ENCODE results near the gene PRKG1. TPM values are rescaled to one million over a fixed set of nuclear protein-coding genes. Genes with fewer than 3 reads are reported as not detected.

PRKG1 gene
- total RNA-seq, 2 donors from 2014 or later = 17.2 TPM

DNA sequence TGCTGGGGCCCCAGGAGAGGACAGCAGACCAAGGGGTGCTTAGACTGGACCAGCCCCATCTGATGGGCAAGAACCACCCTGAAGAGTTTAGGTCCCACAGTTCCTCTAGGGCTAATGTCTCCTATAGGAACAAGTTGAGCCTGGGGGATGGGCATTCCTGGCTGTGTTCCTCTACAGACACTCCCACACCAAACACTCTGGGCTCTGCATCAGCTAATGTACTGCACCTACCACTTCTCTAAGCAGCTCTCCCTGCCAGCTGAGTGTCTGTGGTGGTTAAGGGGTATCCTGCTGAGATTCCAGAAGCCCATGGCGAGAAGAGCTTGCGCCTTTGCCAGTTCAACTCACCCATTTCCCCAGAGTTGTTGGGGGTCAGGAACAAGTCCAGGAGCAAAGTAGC lies 909.2 kb downstream of the PRKG1 start:
- DNase-seq (no peak), ATAC-seq (no peak)
- intact Hi-C loops (cut with DNase I, micrococcal nuclease) = no loop called here

DNA sequence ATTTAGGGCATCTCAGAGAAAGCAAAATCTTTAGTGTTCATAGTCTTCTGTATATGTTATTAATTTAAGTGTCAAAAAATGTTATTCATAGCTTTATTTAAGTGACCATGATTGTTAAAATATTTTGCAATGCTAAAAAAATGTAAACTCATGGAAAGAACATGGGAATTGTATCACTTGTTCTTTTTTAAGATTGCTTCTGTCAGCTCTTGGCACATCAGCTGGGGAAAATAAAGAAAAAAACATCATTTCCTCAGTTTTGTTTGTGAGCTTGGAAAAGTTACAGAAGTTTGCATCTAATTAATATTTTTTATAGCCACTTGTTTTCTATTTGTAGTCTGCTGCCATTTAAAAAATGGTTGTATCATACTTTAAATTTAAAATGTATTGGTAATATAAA lies 911.0 kb downstream of the PRKG1 start:
- ATAC-seq = no peak
- DNase-seq = no peak
- intact Hi-C loops (cut with DNase I, micrococcal nuclease) = no loop called here

DNA sequence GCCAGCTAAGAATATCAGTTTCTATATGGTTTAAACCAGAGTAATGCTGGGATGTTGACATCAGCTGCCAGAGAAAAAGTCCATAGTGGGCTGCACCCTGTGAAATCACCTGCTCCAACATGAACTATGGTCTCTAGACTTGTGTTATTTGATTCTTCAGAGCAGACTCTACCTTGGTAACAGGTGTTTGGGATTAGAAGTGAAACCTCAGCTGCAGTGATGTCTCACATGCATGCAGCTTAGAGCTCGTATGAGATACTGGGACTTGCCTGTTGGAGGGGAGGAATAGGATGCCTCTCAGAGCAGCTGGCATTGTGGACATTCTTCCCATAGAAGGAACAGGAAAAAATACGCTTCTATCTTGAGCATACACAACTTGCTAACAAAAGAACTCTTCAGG lies 912.2 kb downstream of the PRKG1 start:
- ATAC-seq = no peak

DNA sequence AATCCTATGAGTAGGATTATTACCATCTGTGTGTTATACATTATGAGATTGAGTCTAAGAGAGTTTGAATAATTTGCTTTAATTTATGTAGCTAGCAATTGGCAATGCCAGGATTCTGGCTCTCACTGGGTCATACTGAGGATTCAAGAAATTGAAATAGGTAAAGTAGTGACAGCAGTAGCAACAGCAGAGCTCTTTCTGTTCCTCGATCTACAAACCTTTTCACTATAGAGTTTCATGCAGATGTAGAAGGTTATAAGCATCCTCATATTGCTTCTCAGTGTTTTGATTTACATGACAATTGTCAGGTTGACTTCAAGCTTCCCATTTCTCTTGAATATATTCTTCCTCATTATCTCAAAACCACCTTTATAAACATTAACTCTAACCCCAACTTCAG lies 919.2 kb downstream of the PRKG1 start:
- ATAC-seq = no peak
- intact Hi-C loops (cut with DNase I, micrococcal nuclease) = no loop called here
- DNase-seq = no peak

More for the DNA sequence above, 912.2 kb downstream of the PRKG1 start:
- intact Hi-C loops (cut with DNase I, micrococcal nuclease) = no loop called here
- DNase-seq = no peak

DNA sequence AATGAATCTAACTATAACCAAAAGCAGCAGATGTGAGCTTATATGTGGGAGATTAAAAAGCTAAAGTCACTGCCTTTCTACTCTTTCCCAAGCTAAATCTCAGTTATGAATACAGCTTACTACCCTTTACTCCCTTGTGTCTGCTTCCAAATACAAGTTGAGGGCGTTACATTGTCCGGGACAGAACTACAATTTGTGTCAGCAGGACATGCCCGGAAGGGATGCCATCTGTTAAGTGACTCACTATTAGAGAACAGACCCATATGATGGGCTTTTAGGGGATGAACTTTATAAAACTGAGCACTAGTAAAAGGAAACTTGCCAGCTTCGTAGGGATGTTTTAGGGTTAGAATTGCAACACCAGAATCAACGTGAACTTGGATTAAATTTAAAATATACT lies 924.8 kb downstream of the PRKG1 start:
- DNase-seq (no peak), ATAC-seq (no peak)
- intact Hi-C loops (cut with DNase I, micrococcal nuclease) = no loop called here

DNA sequence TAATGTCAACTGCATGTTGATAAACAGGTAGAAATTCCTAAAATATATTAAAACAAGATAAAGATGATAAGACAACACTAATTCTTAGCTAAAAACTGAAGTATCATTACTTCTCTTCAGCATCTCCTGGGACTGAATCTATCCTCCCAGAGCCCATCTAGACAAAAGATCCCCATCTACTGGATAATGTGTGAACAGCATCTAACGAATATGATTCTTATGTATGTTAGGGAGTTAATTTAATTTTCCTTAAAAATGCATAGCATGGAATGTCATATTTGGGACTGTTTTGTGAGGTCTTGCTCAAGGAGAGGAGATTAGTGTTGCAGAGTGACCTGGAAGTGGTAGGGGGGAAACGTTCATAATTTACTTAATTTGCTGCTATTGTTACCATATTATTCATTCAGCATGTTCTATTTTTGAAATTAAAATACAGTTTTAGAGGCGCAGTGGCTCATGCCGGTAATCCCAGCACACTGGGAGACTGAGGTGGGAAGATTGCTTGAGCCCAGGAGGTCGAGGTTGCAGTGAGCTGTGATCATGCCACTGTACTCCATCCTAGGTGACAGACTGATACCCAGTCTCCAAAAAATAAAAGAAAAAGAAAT lies 930.2 kb downstream of the PRKG1 start:
- intact Hi-C loops (cut with DNase I, micrococcal nuclease) = no loop called here
- peak; percentile 42 for ATAC-seq
- no peak for DNase-seq

DNA sequence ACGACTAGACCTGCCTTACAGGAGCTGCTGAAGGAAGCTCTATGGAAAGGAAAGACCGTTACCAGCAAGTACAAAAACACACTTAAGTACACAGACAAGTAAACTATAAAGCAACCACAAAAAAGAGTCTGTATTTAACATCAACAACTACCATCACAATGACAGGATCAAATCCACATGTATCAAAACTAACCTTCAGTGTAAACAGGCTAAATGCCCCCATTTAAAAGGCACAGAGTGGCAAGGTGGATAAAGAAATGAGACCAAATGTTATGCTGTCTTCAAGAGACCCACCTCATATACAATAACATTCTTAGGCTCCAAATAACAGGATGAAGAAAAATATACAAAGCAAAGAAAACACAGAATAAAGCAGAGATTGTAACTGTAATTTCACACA lies 932.8 kb downstream of the PRKG1 start:
- DNase-seq (no peak), ATAC-seq (no peak)
- intact Hi-C loops (cut with DNase I, micrococcal nuclease) = no loop called here

DNA sequence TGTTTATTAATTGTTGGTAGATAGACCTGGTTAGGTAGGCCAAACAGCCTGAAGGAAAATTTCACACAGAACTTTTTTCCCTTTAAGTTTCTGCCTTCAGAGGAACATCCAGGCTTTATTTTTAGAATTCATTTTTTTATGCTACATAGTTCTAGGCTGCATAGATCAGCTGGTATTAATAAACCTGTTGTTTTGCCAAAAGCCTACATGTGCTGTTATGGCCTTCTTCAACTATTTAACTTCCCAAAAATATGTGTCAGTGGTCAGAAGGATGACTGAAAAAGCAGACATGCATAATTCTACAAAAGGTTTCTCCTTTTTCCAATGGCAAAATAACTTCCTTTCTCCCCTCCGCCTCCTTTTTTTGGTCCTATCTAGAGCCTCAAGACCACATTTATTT lies 936.8 kb downstream of the PRKG1 start:
- ATAC-seq = no peak
- no peak for DNase-seq
- intact Hi-C loops (cut with DNase I, micrococcal nuclease) = no loop called here

DNA sequence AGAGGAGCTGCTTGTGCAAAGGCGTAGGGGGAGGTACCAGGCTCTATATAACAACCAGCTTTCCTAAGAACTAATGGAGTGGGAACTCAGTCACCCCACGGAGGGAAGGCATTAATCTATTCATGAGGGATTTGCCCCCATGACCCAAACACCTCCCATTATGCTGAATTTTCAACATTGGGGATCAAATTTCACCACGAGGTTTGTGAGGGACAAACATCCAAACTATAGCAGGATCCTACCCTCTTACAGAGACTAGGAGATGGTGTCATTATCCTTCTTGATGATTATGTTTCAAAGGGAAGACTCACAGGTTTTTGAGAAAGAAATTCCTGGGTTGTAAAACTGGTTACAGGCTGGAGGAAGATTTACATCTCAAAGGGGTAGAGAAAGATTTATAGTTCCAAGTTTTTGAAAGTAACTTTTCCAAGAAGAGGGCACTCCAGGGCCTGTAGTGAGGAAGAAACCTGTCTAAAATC lies 944.8 kb downstream of the PRKG1 start:
- intact Hi-C loops (cut with DNase I, micrococcal nuclease) = no loop called here
- ATAC-seq = no peak
- no peak for DNase-seq

DNA sequence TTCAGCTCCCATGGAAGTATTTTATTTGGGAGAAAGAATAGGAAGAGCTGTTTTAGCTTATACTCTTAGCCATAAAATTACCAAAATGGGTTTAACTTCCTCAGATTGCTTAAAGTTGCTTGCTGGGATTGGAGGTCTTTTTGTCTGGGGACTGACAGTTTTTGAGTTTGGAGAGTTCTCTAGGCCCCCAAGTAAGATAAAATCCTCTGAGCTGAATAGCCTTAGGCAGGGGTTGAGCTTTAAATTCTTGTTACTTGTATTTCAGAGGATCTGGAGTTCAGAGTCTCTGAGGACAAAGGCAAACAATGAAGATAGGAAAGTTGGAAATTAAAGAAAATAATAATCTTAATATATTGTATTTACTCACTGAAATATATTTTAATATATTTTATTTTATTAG lies 945.4 kb downstream of the PRKG1 start:
- ATAC-seq = no peak
- intact Hi-C loops (cut with DNase I, micrococcal nuclease) = no loop called here
- no peak for DNase-seq

DNA sequence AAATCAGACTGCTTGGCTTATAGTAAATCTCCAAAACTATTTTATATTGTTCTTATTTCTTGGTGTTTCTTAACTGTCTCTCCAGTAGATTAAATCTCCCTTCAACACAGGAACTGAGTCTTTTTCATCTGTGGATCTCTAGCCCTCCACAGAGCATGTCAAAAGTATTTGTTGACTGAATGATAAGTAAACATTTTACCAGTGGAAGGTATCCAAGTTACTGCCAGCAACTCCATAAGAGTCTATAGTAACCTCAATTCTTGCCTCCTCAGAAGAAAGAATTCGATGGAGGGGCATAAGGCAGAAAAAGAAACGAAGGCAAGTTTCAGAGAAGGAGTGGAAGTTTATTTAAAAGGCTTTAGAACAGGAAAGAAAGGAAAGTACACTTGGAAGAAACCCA lies 945.9 kb downstream of the PRKG1 start:
- ATAC-seq = no peak
- intact Hi-C loops (cut with DNase I, micrococcal nuclease) = no loop called here
- no peak for DNase-seq

DNA sequence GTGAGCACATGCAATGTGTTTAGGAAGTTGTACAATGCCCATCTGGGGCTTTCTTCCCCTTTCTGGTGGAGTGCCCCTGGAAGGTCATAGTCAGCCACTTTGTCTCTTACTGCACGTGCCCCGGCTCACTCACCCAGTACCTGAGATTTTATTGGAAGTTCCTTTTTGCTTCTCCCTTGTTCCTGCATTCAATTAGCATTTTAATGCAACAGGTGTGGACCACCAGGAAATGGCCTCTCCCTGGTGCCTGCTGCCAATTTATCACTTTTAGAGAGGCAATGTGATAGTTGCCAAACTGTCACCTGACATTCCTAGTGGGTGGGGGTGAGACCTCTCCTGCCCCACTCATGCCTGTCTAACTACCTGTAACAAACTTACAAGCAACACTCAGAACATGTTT lies 946.4 kb downstream of the PRKG1 start:
- DNase-seq (no peak), ATAC-seq (no peak)
- intact Hi-C loops (cut with DNase I, micrococcal nuclease) = no loop called here

DNA sequence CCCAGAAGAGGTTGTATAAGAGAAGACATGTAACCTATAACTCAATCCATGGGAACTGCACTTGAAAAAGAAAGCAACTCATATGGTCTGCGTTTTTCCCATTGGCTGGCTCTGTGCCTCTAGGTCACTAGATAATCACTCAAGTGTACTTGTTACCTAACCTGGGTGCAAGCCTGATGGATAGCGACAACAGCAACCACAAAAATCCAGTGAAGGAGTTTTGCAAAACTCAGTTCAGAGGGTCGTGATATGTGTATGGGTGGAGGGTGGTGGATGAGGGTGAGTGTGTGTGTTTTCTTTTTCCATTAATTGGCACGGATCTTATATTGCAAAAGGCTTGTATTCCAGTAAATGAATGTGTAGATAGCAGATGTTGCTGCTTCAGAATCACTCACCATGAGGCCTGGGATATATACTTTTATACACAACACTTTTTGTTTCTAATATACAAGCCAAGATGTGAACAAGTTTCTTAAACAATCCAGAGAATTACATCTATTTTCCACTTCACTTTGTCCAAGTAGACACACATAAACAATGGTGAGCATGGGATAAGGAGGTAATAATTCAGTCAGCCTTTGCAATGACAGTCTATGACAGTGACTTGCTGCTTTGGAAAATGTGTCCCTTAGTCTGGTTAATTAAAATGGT lies 952.9 kb downstream of the PRKG1 start:
- DNase-seq = no peak

DNA sequence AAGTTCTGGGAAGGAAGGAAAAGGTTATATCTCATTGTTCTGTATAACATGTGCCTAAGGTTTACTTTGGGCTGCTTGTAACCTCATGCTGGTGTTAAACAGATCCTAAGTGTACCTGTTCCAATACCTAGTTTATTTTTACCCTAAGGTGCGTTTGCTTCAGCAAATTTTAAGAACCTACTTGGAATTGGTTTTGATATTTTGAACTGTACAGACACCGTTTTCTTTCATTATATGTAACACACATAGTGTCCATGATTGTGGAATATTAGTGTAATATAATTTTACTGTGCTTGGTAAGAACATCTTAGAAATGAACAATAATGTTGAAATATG lies 954.2 kb downstream of the PRKG1 start:
- DNase-seq (no peak), ATAC-seq (no peak)
- intact Hi-C loops (cut with DNase I, micrococcal nuclease) = no loop called here

More for the DNA sequence above, 952.9 kb downstream of the PRKG1 start:
- ATAC-seq = no peak
- intact Hi-C loops (cut with DNase I, micrococcal nuclease) = no loop called here

DNA sequence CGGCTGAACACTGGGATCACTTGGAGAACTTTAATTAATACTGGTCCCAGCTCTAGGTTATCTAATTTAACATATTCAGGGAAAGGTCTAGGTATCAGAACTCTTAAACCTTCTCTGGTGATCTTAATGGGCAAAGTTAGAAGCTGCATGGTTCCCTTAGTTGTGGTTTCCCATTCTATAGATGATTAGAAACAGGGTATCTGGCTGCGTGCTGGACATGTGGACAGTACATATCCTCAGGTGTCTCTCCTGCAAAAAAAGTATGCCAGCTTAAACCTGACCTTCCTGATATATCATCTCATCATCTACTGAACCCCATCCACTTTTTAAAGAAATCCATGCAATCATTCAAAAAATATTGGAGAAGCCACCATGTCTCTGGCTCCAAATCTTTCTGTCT lies 955.3 kb downstream of the PRKG1 start:
- no peak for ATAC-seq
- no peak for DNase-seq
- intact Hi-C loops (cut with DNase I, micrococcal nuclease) = no loop called here

DNA sequence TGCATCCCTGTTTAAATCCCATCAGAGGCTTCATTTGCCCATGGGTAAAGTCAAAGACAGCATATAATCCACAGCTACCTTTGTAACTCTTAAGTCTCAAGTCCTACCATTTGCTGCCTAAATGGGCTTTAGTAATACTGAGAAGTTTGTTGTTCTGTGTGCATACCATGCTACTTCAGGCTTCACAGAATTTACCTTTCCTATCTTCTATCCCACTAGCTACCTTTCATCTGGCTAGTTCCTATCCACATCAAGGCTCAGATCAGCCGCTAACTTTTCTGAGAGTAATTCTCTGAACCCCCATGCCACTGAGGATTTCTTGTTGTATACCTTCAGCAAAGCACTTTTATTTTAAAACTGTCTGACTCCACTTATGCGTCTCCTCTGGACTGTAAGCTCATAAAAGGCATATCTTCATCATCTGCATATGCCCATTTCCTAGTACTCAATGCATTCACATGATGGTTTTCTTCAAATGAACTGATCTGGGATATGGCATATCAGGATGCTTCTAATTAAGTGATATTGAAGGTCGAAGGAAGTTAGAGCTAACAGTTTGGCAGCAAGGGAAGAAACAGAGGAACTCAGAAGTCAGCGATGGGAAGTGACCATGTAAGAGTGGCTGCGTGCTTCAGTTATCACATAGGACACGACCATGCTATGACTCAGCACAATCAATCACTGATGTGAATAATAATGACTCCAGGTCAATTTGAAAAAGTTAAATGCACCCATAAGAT lies 955.9 kb downstream of the PRKG1 start:
- intact Hi-C loops (cut with DNase I, micrococcal nuclease) = no loop called here
- DNase-seq = no peak
- ATAC-seq = no peak

DNA sequence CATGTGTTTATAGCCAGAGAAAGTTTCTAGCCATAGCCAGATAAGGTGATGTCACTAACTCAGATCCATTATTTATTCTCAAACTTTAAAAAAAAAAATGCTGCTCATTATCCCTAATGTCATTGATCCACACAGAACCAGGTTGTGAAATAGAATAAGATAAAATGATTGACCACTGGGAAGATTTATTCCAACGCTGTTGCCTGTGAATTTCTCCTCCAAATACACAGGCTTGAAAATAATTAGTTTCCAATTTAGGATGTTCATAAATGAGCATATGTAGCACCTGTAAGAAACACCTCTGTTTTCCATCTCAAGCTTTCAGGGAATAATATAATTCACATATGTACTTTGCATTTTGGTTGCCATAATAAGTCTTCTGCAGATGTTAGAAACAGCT lies 956.7 kb downstream of the PRKG1 start:
- intact Hi-C loops (cut with DNase I, micrococcal nuclease) = no loop called here
- ATAC-seq (no peak), DNase-seq (no peak)

DNA sequence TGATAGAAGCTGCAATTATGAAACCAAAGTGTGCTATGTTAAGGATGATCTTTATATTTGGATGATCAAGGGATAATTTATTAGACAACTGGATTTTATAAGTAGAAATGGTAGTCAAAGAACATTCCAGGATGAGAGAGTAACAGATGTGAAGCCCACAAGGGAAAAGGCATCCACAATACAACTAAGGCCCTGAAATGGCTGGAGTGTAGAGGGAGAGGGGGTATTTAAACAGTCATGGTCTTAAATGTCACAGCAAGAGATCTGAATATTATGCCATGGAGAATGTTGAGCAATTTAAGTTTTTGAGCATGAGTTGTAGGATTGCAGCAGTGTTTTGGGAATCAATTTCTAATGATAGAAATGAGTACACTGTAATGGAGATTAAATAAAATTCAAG lies 957.5 kb downstream of the PRKG1 start:
- DNase-seq (no peak), ATAC-seq (no peak)
- intact Hi-C loops (cut with DNase I, micrococcal nuclease) = no loop called here

DNA sequence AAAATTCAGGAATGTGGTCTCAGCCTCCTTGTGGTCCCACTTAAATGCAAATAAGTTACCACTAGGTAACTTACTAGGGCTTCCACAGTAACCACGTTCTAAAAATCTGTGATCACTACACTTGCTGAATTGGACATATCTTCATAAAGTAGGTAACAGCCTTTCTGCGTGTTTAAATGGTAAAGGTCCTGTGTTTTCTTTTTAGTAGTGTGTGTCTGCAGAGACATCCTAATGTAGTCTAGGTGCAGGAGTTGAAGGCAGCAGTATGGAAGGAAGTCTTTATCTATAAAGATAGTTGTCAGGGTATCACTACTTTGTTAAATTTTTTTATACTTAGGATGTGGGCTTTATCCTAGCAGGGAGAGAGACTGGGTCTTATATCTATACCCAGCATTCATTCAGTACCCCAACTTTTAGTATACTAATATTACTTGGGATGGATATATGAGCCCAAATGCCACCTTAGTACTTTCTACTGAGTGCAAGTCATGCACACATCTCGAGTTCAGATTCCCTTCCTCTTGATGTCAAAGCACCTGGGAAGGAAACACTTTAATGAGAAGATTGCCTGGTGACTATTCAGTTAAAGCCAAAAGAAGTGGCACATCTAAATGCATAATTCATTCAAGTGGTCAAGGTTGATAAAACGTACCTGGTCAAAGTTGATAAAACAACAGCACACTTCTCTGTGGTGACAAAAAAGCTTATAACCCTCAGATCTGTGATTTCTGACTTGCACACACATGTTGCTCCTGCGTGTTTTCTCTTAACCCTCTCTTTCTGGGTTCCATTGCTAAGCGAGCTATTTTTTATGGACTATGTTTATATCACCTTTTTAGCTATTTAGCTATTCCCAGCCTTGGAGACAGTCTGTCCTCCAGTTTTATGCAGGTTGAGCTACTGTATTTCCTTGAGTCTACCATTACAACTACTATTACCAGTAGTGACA lies 958.7 kb downstream of the PRKG1 start:
- no peak for DNase-seq
- intact Hi-C loops (cut with DNase I, micrococcal nuclease) = no loop called here
- no peak for ATAC-seq

Measured in left colon (tissue), 2 donors.